ENCODE data around the gene BHLHA15.

Gene BHLHA15

GRCh38 chr7:98229441-98229840 lies 18.2 kb downstream of the BHLHA15 start:
- no peak overlapping the region for H3K4me3 ChIP-seq (replicated peaks; ENCODE audit: low read depth, low read length)
- TF ChIP-seq CTCF (IDR thresholded peaks at IDR 0.05; ENCODE audit: low read length, missing control alignments): no peak
- no peak for DNase-seq (ENCODE audit: low read depth)

- no peak for DNase-seq (ENCODE audit: low read depth)
- TF ChIP-seq CTCF (IDR thresholded peaks at IDR 0.05; ENCODE audit: low read length, missing control alignments): no peak
- no peak overlapping the region for H3K4me3 ChIP-seq (replicated peaks; ENCODE audit: low read depth, low read length)
These were observed 18.9 kb downstream of the BHLHA15 start for GRCh38 chr7:98229991-98230745.

- H3K4me3 ChIP-seq (replicated peaks; ENCODE audit: low read depth, low read length): no peak overlapping the region
- no peak for TF ChIP-seq CTCF (IDR thresholded peaks at IDR 0.05; ENCODE audit: low read length, missing control alignments)
- no peak for DNase-seq (ENCODE audit: low read depth)
These were observed 19.7 kb downstream of the BHLHA15 start for GRCh38 chr7:98230746-98231471.

- no peak for DNase-seq (ENCODE audit: low read depth)
- TF ChIP-seq CTCF (IDR thresholded peaks at IDR 0.05; ENCODE audit: low read length, missing control alignments): no peak
These were observed 20.4 kb downstream of the BHLHA15 start for GRCh38 chr7:98231493-98232262.

GRCh38 chr7:98232263-98232585 lies 21.0 kb downstream of the BHLHA15 start:
- no peak for DNase-seq (ENCODE audit: low read depth)
- H3K4me3 ChIP-seq (replicated peaks; ENCODE audit: low read depth, low read length): no peak overlapping the region
- no peak for TF ChIP-seq CTCF (IDR thresholded peaks at IDR 0.05; ENCODE audit: low read length, missing control alignments)

More at GRCh38 chr7:98231493-98232262, 20.4 kb downstream of the BHLHA15 start:
- H3K4me3 ChIP-seq (replicated peaks; ENCODE audit: low read depth, low read length): no peak overlapping the region

- no peak for TF ChIP-seq CTCF (IDR thresholded peaks at IDR 0.05; ENCODE audit: low read length, missing control alignments)
- H3K4me3 ChIP-seq (replicated peaks; ENCODE audit: low read depth, low read length): no peak overlapping the region
- DNase-seq (ENCODE audit: low read depth): no peak
These were observed 21.6 kb downstream of the BHLHA15 start for GRCh38 chr7:98232799-98233198.
